ENCODE results near the gene IRX1.
A peak's percentile ranks its signal among the peaks of the same experiment; 100 is the strongest.

IRX1 gene

GRCh38 chr5:3595006-3595961 is at the start of gene IRX1:
IRX1 (plus strand) TSS chr5:3595832; CDS start chr5:3596106, 274 bp downstream.
- DNase-seq: peak; percentile 72

- no peak for DNase-seq
Measured at GRCh38 chr5:3546028-3546427, 49.6 kb upstream of the IRX1 start.

- DNase-seq: no peak
Measured at GRCh38 chr5:3564116-3564515, 31.5 kb upstream of the IRX1 start.

GRCh38 chr5:3564827-3565518 is 30.7 kb upstream of the IRX1 start:
- no peak for DNase-seq

- no peak for DNase-seq
Measured at GRCh38 chr5:3584724-3585531, 10.7 kb upstream of the IRX1 start.

- peak; percentile 95 for DNase-seq
Measured at GRCh38 chr5:3590161-3590966, 5.3 kb upstream of the IRX1 start.

- peak; percentile 42 for DNase-seq
Measured at GRCh38 chr5:3590967-3591900, 4.4 kb upstream of the IRX1 start.

GRCh38 chr5:3592298-3592697 is 3.3 kb upstream of the IRX1 start:
- DNase-seq: no peak

- DNase-seq: peak; percentile 59
Measured at GRCh38 chr5:3593771-3594509, 1.7 kb upstream of the IRX1 start.

- DNase-seq: peak; percentile 57
Measured at GRCh38 chr5:3594510-3595005, 1.1 kb upstream of the IRX1 start.

- peak; percentile 53 for DNase-seq
Measured at GRCh38 chr5:3596261-3596825, 711 bp downstream of the IRX1 start.

GRCh38 chr5:3596857-3597166 is 1.2 kb downstream of the IRX1 start:
- no peak for DNase-seq

- no peak for DNase-seq
Measured at GRCh38 chr5:3597167-3598007, 1.8 kb downstream of the IRX1 start.

GRCh38 chr5:3598207-3598606 is 2.6 kb downstream of the IRX1 start:
- DNase-seq: no peak

GRCh38 chr5:3598769-3599211 is 3.2 kb downstream of the IRX1 start:
- no peak for DNase-seq

GRCh38 chr5:3599226-3600105 is 3.8 kb downstream of the IRX1 start:
- DNase-seq: no peak

- DNase-seq: no peak
Measured at GRCh38 chr5:3600106-3601060, 4.8 kb downstream of the IRX1 start.

Measured in NCI-H748 treated with DMSO at 0.1 percent for 48 hours (cell line).